Adrenal gland (tissue), 5 donors: Measurements from ENCODE around the gene ITCH.

Experiments used
- CTCF ChIP-seq, 6 experiments: fragments of 450-650 bp in 4 of 6; fragments of 200-600 bp in 2 of 6; sonication (generic) in 1 of 6; IDR thresholded peaks; 1 replicate in 5 of 6; 2 replicates in 1 of 6; pipeline versions ENCODE4 v1.5.1 to v1.8.0; 2016 to 2021; ENCODE audit warnings: antibody characterized with exemption in 6 of 6, mild to moderate bottlenecking in 2 of 6, moderate library complexity in 1 of 6
- POLR2A ChIP-seq, 2 donors: fragments of 450-650 bp; IDR thresholded peaks; one replicate each; pipeline ENCODE4 v1.6.1; 2017; ENCODE audit warnings: antibody characterized with exemption in 2 of 2, mild to moderate bottlenecking in 2 of 2, moderate library complexity in 1 of 2
- donor health status: DM: no; HTN: no; CAD: no.

GRCh38 chr20:34526466-34526865 is 163.4 kb downstream of the ITCH start:
- no peak for TF ChIP-seq CTCF (IDR thresholded peaks at IDR 0.05)
- TF ChIP-seq POLR2A (IDR thresholded peaks at IDR 0.05), result no peak
